BE2C (cell line): ENCODE measurements around the gene VSIG10L.

Source experiments
- DNase-seq: peaks from one replicate; pipeline ENCODE4 v3.0.0-alpha.2; 2020
- H3K27me3 ChIP-seq: fragments of 250-450 bp; sonication (Bioruptor Pico); 2 replicates; pipeline ENCODE4 v1.5.1; 2020; ENCODE audit warnings: mild to moderate bottlenecking
- H3K36me3 ChIP-seq: fragments of 250-450 bp; sonication (Bioruptor Pico); 2 replicates; pipeline ENCODE4 v1.5.1; 2020; ENCODE audit warnings: mild to moderate bottlenecking
- H3K4me1 ChIP-seq: fragments of 250-450 bp; sonication (Bioruptor Pico); 2 replicates; pipeline ENCODE4 v1.5.1; 2020
- H3K4me3 ChIP-seq: 2 replicates; pipeline ENCODE4 v1.5.1; 2011; ENCODE audit warnings: low read depth, low read length
- H3K9me3 ChIP-seq: fragments of 250-450 bp; sonication (Bioruptor Pico); 2 replicates; pipeline ENCODE4 v1.5.1; 2020
- TF ChIP-seq, protein P1 (sequence below): IDR thresholded peaks from 2 replicates; pipeline ENCODE4 v1.5.1; 2012; ENCODE audit warnings: mild to moderate bottlenecking, low read depth, low read length

Gene VSIG10L

DNA sequence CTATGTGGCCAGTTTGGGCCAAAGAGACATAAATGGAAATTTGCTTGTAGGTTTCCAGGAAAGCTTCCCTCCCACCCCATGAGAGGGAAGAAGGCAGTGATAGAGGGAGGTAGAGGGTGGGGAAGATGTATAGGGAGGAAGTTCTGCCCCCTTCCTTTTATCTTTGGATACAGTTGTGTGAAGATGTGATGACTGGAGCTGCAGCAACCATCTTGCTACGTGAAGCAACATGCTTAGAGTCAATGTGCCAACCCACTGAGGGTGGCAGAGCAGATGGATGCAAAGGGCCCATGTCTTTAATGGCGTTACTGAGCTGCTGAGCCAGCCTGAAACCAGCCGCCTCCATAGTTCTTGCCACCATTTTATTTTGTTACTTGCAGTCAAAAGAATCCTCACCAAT lies 10.7 kb downstream of the VSIG10L start:
- Histone ChIP-seq H3K4me1 (no peaks in the 10 kb centered on the region), H3K9me3 (no peaks in the 10 kb centered on the region; the same call in 1 of the 2 replicates), H3K27me3 (no peaks in the 10 kb centered on the region), H3K4me3 (no peak overlapping the region), H3K36me3 (no peaks in the 10 kb centered on the region)
- DNase-seq, result no peak
- TF ChIP-seq, protein P1, sequence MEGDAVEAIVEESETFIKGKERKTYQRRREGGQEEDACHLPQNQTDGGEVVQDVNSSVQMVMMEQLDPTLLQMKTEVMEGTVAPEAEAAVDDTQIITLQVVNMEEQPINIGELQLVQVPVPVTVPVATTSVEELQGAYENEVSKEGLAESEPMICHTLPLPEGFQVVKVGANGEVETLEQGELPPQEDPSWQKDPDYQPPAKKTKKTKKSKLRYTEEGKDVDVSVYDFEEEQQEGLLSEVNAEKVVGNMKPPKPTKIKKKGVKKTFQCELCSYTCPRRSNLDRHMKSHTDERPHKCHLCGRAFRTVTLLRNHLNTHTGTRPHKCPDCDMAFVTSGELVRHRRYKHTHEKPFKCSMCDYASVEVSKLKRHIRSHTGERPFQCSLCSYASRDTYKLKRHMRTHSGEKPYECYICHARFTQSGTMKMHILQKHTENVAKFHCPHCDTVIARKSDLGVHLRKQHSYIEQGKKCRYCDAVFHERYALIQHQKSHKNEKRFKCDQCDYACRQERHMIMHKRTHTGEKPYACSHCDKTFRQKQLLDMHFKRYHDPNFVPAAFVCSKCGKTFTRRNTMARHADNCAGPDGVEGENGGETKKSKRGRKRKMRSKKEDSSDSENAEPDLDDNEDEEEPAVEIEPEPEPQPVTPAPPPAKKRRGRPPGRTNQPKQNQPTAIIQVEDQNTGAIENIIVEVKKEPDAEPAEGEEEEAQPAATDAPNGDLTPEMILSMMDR, result no peak

DNA sequence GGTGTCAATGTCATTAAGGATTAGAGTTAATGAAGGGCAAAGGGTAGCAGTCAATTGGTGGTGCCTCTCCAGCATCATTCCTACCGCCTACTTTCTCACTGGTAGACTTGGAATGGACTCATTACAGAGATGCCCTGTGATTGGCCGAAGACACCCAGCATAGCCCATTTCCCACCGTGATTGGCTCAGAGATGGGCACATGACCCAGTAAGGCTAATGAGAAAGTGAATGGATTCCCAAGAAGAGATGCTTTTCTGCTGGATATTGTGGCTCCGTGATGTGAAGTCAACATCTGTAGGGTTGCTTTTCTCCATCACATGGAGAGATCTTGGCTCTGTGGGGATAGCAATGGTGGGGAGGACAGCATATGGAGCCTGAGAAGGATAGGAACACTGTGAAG lies 11.6 kb downstream of the VSIG10L start:
- no peak for DNase-seq
- Histone ChIP-seq H3K36me3 (no peaks in the 10 kb centered on the region), H3K9me3 (no peaks in the 10 kb centered on the region; the same call in 1 of the 2 replicates), H3K4me3 (no peak overlapping the region), H3K27me3 (no peaks in the 10 kb centered on the region), H3K4me1 (no peaks in the 10 kb centered on the region)
- TF ChIP-seq, protein P1, result no peak

DNA sequence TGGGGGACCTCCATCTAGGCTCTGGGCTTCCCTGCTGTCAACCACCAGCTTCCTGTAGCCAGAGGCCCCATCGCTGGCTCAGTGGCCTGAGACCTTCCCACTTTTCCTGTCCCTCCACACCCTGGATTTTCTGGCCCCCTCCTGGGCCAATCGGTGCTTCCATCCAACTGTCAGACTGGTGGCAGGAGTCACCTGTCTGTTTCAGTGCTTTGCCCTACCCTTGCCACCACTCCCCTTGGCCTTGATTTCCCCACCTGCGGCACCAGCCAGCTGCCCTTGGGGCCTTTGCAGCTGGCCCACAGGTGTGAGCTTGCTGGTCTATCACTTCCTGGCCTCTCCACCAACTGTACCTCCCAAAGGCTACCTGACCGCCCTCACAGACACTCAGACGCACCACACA lies 12.5 kb downstream of the VSIG10L start:
- DNase-seq, result no peak
- H3K36me3 ChIP-seq, result no peaks in the 10 kb centered on the region
- TF ChIP-seq, protein P1, result no peak
- no peak overlapping the region for H3K4me3 ChIP-seq
- no peaks in the 10 kb centered on the region for H3K27me3 ChIP-seq
- no peaks in the 10 kb centered on the region; the same call in 1 of the 2 replicates for H3K9me3 ChIP-seq
- H3K4me1 ChIP-seq, result no peaks in the 10 kb centered on the region

DNA sequence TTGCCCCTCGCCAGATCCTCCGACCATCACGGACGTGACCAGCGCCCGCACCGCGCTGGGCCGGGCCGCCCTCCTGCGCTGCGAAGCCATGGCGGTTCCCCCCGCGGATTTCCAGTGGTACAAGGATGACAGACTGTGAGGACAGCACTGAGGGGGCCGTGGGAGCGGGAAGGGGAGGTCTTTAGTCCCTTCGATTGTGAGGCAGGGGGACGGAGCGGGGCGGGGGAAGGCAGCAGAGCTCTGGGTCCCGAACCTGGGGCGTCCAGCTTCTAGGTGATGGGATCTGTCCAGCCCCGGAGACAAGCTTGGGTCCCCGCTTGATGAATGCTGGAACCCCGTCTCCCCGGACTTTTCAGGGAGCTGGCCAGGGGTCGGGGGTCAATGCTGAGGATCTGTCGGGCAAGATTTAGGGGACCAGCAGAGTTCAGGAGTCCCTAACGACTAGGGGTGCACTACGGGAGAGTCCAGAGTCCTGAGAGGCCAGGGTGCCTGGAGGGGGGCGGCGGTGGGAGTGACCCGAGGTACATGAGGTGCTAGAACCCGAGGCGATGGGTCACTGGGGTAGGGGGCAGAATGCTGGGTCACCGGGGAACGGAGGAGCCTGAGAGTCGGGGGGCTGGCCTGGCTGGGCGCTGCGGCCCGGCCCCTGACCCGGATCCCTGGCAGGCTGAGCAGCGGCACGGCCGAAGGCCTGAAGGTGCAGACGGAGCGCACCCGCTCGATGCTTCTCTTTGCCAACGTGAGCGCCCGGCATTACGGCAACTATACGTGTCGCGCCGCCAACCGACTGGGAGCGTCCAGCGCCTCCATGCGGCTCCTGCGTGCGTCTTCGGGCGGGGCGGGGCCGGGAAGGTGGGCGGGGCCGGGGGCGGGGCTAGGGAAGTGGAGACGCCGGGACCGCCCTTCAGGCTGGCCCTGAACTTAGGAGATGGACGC lies 14.6 kb downstream of the VSIG10L start:
- no peak for DNase-seq
- H3K4me3 ChIP-seq, result no peak overlapping the region
- no peaks in the 10 kb centered on the region for H3K36me3 ChIP-seq
- no peaks in the 10 kb centered on the region; the same call in 1 of the 2 replicates for H3K9me3 ChIP-seq
- no peaks in the 10 kb centered on the region; the same call in 1 of the 2 replicates for H3K4me1 ChIP-seq
- no peaks in the 10 kb centered on the region for H3K27me3 ChIP-seq
- TF ChIP-seq, protein P1, result no peak

DNA sequence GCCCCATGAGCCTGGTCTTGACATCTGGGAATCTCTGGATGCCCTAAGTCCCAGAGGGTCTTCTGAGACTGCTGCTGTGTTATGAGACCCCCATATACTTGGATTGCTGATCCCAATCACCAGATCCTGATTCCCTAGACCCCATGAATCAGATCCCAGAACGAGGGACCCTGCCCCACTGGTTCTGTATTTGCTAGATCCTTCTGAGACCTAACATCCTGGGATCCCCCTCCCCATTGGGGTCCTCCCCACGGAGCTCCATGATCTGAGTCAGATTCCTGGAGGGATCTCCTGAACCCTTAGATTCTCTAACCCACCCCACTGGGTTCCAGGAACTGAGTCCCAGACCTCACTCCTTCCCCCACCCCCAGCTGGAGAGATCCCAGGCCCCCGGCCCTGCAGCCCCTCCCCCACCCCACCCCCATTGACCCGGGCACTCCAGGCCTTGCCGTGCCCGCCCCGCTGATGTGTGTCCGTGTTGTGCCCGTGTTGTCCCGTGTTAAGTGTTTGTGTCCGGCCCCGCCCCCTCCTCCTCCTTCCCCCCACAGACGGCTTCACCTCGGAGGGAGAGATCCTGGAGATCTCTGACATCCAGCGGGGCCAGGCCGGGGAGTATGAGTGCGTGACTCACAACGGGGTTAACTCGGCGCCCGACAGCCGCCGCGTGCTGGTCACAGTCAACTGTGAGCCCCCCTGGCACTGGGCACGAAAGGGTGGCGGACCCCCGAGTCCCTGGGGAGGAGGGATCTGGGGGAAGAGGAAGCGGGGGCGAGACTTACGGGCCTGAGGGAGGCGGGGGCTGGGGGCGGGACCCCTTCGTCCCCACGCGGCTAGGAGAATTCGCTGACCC lies 15.5 kb downstream of the VSIG10L start:
- H3K36me3 ChIP-seq, result no peaks in the 10 kb centered on the region
- H3K9me3 ChIP-seq, result no peaks in the 10 kb centered on the region; the same call in 1 of the 2 replicates
- no peak overlapping the region for H3K4me3 ChIP-seq
- no peak for DNase-seq
- H3K4me1 ChIP-seq, result no peaks in the 10 kb centered on the region; the same call in 1 of the 2 replicates
- TF ChIP-seq, protein P1, result no peak
- H3K27me3 ChIP-seq, result no peaks in the 10 kb centered on the region
